HFF-Myc (cell line): ENCODE results near the gene ATP2C2.
A peak's percentile ranks its signal among the peaks of the same experiment; 100 is the strongest.

Experiments used
- DNase-seq: peaks from one replicate; pipeline ENCODE4 v3.0.0-alpha.2; 2011; ENCODE audit warnings: low read depth; ENCODE audit errors: extremely low read depth
- H3K4me3 ChIP-seq: replicated peaks from 2 replicates; pipeline ENCODE4 v1.5.1; 2011; ENCODE audit warnings: low read depth, mild to moderate bottlenecking, control low read depth, low read length
- TF ChIP-seq, protein P1 (sequence below): IDR thresholded peaks from 2 replicates; pipeline ENCODE4 v1.5.1; 2012; ENCODE audit warnings: mild to moderate bottlenecking, low read depth, low read length, control low read depth; ENCODE audit errors: missing control alignments

The ATP2C2 gene

DNA sequence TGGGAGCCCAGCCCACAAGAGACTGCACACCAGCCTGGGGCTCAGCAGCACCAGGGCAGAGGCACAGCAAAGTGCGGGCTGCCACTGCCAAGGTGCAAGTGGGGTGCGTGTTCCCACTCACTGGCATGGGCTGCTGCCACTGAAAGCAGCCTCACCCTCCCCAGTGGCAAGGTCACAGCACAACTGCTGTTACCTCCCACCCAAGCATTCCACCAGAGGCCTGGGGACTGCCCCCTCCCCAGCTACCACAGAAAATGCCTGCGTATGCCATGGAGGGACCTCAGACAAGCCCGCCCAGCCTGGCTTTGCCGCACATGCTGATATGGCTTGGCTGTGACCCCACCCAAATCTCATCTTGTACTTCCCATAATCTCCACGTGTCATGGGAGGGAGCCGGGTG, 103.0 kb downstream of the ATP2C2 start:
- no peak overlapping the region for H3K4me3 ChIP-seq
- TF ChIP-seq, protein P1, sequence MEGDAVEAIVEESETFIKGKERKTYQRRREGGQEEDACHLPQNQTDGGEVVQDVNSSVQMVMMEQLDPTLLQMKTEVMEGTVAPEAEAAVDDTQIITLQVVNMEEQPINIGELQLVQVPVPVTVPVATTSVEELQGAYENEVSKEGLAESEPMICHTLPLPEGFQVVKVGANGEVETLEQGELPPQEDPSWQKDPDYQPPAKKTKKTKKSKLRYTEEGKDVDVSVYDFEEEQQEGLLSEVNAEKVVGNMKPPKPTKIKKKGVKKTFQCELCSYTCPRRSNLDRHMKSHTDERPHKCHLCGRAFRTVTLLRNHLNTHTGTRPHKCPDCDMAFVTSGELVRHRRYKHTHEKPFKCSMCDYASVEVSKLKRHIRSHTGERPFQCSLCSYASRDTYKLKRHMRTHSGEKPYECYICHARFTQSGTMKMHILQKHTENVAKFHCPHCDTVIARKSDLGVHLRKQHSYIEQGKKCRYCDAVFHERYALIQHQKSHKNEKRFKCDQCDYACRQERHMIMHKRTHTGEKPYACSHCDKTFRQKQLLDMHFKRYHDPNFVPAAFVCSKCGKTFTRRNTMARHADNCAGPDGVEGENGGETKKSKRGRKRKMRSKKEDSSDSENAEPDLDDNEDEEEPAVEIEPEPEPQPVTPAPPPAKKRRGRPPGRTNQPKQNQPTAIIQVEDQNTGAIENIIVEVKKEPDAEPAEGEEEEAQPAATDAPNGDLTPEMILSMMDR, result no peak
- DNase-seq, result no peak

DNA sequence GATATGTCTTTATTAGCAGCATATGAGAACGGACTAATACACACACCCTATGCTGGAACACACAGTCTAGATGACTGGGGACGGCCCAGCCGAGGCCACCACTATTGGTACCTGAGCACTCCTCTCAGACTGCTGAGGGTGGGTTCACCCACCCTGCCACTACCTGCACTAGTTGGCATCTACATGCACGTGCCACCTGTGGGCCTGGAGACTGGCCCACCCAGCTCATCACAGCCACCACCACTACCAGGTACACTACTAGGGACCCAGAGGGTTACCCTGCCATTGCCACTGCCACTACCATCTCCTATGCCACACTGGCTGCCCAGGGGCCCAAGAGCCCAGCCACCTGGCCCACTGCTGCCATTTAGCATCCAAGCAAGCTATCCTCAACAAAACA, 103.6 kb downstream of the ATP2C2 start:
- no peak for DNase-seq
- H3K4me3 ChIP-seq, result no peak overlapping the region
- TF ChIP-seq, protein P1, result no peak

DNA sequence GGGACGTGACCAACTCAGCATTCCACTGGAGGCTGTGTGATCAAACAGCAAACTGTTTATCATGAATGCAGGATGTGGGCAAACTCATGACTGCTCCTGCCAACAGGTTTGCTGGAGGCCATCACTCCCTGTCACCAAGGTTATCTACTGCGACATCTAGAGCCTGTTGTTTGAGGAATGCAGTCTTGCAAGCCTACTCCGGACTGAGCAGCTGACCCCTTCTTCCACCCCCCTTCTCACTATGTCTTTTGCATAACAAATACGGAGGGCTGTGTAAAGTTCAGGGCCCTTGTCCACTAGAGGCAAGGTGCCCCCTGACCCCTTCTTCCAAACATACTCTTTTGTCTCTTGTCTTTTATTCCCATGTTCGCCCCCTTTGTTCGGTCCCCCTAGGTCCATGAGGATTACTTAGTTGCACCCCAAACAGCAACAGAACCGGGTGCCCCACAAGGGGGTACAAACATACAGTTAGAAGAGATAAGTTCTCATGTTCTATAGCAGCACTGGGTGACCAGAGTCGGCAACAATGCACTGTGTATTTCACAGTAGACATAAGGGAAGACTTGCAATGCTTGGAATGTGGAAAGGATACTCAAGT, 107.4 kb downstream of the ATP2C2 start:
- DNase-seq, result no peak
- TF ChIP-seq, protein P1, result no peak
- H3K4me3 ChIP-seq, result no peak overlapping the region

DNA sequence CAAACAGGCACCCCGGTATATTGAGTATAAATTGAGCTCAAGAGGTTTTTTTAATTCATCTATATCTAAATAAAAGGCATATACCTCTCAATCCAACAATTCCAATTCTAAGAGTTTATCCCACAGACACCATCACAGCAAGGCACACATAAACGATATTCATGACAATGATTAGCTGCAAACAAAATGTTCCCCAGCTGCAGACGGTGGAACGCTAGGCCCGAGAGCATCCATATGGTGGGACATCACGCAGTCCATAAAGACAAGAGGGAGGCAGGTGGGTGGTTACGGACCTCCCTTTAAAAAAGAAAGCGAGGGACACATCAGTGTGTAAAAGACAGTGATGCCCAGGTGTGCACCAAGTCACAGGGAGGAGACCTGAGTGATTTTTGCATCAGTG, 108.1 kb downstream of the ATP2C2 start:
- no peak for DNase-seq
- H3K4me3 ChIP-seq, result no peak overlapping the region
- TF ChIP-seq, protein P1, result no peak

DNA sequence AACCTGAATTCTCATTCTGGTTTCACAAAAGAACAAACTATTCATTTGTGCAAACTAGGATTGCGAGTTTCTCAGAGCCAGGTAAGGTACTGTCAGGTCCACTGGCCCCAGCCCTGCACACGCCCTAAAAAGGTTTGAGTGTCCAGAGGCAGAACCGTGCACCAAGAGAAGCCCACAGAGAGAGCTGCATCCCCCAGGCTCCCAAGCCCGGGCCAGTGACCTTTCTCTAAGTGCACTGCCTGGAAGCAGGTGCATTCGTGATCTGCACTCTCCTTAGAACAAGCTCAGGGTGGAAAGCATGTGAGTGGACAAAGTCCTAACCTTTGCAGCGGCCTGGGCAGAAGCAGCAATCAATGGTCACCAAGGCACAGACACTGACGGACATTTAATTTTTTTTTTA, 109.3 kb downstream of the ATP2C2 start:
- H3K4me3 ChIP-seq, result no peak overlapping the region
- TF ChIP-seq, protein P1, result no peak
- DNase-seq, result no peak

DNA sequence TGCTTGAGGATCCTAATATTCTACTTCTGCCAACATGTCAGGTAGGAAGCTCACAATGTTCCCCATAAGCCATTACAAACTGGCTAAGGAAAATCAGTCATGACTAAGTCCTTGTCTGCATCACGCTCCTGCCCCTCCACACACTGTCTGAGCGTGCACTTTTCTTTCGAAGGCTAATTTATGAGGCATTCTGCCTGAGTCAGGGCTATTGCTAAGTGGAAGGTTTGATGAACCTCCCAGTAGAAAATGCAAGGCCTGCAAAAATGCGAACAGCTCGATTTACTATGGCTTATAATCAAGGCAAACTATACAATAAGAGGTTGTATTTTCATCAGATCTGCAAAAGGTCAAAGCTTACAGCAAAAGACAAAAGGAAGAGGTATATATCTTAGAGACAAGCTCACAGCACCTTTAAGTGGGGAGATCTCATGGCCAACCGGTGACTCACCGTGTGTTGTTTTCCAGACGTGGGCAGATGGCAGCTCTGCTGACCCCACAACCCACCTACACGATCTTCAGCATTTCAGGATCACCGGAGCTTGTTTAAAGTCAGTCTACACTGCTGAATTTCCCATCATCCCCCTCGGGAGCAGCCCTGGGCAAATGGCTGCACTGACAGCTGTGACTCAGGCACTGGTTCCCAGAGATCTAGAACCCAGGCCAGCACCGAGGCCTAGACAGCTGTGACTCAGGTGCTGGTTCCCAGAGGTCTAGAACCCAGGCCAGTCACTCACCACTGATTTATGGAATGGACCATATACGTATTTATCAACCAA, 110.0 kb downstream of the ATP2C2 start:
- peak; percentile 15 for DNase-seq
- TF ChIP-seq, protein P1, result no peak
- H3K4me3 ChIP-seq, result no peak overlapping the region
